Transverse colon (tissue), 4 donors: Measurements from ENCODE around the gene SYT2. TPM values are rescaled to one million over a fixed set of nuclear protein-coding genes. Genes with fewer than 3 reads are reported as not detected.
A peak's percentile ranks its signal among the peaks of the same experiment; 100 is the strongest.
"Not testable (repeated sequence)": the region's sequence is repeated elsewhere in the genome, so short reads cannot be mapped to it uniquely, and the experiment has no call there.

Experiments used
- DNase-seq: peaks from one replicate; pipeline ENCODE4 v3.0.0-alpha.2; 2019
- H3K27ac ChIP-seq, 4 donors: fragments of 200-600 bp; sonication (generic); 2 replicates each; pipeline ENCODE4 v1.5.1; 2016 to 2018; ENCODE audit warnings: inconsistent platforms in 4 of 4
- H3K27me3 ChIP-seq: fragments of 200-600 bp; sonication (generic); 2 replicates; pipeline ENCODE4 v1.5.1; 2017; ENCODE audit warnings: inconsistent platforms
- H3K36me3 ChIP-seq, 4 donors: fragments of 200-600 bp; sonication (generic); 2 replicates each; pipeline ENCODE4 v1.5.1; 2017 to 2019; ENCODE audit warnings: inconsistent platforms in 4 of 4
- H3K4me1 ChIP-seq, 4 donors: fragments of 200-600 bp; sonication (generic); 2 replicates each; pipeline ENCODE4 v1.5.1; 2017 to 2020; ENCODE audit warnings: inconsistent platforms in 4 of 4
- H3K4me3 ChIP-seq, 4 donors: fragments of 200-600 bp; sonication (generic); 1 replicate in 1 of 4; 2 replicates in 3 of 4; pipeline versions ENCODE4 v1.5.1 to v1.6.1; 2017 to 2019; ENCODE audit warnings: inconsistent platforms in 4 of 4
- H3K9me3 ChIP-seq, 2 donors: fragments of 200-600 bp; sonication (generic); 2 replicates each; pipeline ENCODE4 v1.5.1; 2017 to 2019; ENCODE audit warnings: inconsistent platforms in 2 of 2
- EP300 ChIP-seq: sonication (generic); formaldehyde crosslinking; IDR thresholded peaks from one replicate; pipeline ENCODE4 v1.6.1; 2017; ENCODE audit warnings: antibody characterized with exemption, low read depth
- POLR2A ChIP-seq: fragments of 450-650 bp; IDR thresholded peaks from one replicate; pipeline ENCODE4 v1.6.1; 2016; ENCODE audit warnings: antibody characterized with exemption, mild to moderate bottlenecking, moderate library complexity
- POLR2AphosphoS5 ChIP-seq, 3 donors: sonication (generic); formaldehyde crosslinking; IDR thresholded peaks; one replicate each; pipeline ENCODE4 v1.6.1; 2016; ENCODE audit warnings: antibody characterized with exemption in 3 of 3
- WGBS, 2 donors: methylation state at CpG; one replicate each; pipeline ENCODE4 v1.1.5; 2018; ENCODE audit warnings: low coverage in 1 of 2; 5-methylcytosine and 5-hydroxymethylcytosine counted together
- in situ Hi-C, 4 donors: fragments of 200-750 bp; cut with MboI; loops; one replicate each; pipeline versions ENCODE4 v1.15.0 to v1.15.1; 2017; ENCODE audit warnings: low sequenced_read_pairs in 3 of 4, low pct_ligation_motif_present in 1 of 4, low pct_unique_long_range_greater_than_20kb in 1 of 4
- intact Hi-C: fragments of 100-400 bp; cut with DNase I; formaldehyde crosslinking; loops from one replicate; pipeline ENCODE4 v1.15.1; 2023; ENCODE audit warnings: low total_unique reads
- total RNA-seq, 4 donors: library from RNA; depleted of rRNA; stranded (reverse); fragments of >200 nt; gene quantifications; one replicate each; pipeline ENCODE4 v1.1.0, GENCODE V29; 2016
- TF ChIP-seq, protein P1 (sequence below), 5 experiments: fragments of 200-600 bp in 3 of 5; fragments of 450-650 bp in 2 of 5; sonication (generic) in 3 of 5; IDR thresholded peaks; 1 replicate in 2 of 5; 2 replicates in 3 of 5; pipeline ENCODE4 v1.5.1; 2016 to 2017; ENCODE audit warnings: antibody characterized with exemption in 5 of 5, inconsistent platforms in 3 of 5, mild to moderate bottlenecking in 2 of 5, moderate library complexity in 1 of 5

The SYT2 gene
- total RNA-seq, 4 donors from 2014 or later, result 0.16 to 0.40 TPM; not detected in 2

DNA sequence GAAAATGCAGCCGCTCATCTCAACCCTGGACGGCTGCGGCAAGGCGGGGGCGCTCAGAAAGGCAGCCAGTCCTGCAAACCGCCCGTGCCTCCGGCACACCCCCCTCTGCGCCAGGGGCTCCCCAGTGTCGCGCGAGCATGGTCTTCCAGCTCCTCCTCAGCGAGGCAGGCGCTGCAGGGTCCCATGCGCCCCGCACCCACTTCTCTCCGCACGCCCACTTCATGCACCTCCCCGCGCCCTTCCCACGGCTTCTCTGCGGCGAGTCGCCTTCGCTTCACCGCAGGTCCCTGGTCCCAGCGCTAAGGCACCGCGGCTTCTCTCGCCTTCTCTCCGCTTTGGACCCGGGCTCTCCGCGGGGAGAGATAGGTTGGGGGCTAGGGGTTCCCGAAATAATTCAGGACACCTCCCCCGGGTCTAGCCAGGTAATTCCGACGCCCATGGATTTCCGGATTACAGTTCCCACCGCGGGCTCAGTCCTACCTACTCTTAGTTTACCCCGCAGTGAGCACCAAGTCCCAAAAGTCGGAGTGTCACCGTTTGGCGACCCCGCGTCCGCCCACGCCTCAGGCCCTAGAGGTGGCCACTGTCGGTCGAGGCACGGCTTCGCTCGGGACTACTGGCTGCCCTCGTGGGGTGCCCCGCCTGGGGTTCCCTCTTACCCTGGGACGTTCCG is 67.5 kb downstream of the SYT2 start:
- no peak for DNase-seq
- Histone ChIP-seq H3K27me3 (peaks cover 50% of the 10 kb centered on the region), H3K36me3 (no peaks in the 10 kb centered on the region), H3K9me3 (no peaks in the 10 kb centered on the region), H3K4me3 (peak overlapping the region; percentile 6 to 53 (median 24)), H3K27ac (no peak overlapping the region), H3K4me1 (peaks cover 17 to 42% (median 28%) of the 10 kb centered on the region in 4 donors)
- TF ChIP-seq POLR2AphosphoS5 (IDR thresholded peaks at IDR 0.05) (no peak), EP300 (no peak)
- in situ Hi-C loops (no loop called here), intact Hi-C loops (no loop called here)
- 2% methylated on average over 49 of the region's 58 CpGs; no CpG with 5 or more reads in 1 of the 2 donors for WGBS, 2 donors

DNA sequence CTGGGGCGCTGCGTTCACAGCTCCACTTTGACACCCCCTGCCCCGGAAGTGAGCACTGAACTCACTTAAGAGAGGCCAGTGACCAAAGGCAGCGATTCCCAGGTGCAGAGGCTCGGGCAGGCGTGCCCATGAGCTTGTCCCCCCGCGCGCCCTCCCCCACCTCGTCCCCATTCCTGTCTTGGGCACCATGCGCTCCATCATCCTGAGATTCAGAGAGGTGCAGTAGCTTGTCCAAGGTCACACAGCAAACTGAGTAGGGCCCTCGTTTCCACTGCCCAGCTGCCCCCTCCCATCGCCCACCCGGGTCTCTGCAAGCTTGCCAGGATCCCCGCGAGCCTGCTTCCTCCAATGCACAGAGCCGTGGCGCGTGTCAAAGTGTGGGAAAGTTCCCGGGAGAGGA is 68.0 kb downstream of the SYT2 start:
- TF ChIP-seq POLR2A (no peak), POLR2AphosphoS5 (IDR thresholded peaks at IDR 0.05) (no peak), EP300 (no peak)
- TF ChIP-seq, protein P1, sequence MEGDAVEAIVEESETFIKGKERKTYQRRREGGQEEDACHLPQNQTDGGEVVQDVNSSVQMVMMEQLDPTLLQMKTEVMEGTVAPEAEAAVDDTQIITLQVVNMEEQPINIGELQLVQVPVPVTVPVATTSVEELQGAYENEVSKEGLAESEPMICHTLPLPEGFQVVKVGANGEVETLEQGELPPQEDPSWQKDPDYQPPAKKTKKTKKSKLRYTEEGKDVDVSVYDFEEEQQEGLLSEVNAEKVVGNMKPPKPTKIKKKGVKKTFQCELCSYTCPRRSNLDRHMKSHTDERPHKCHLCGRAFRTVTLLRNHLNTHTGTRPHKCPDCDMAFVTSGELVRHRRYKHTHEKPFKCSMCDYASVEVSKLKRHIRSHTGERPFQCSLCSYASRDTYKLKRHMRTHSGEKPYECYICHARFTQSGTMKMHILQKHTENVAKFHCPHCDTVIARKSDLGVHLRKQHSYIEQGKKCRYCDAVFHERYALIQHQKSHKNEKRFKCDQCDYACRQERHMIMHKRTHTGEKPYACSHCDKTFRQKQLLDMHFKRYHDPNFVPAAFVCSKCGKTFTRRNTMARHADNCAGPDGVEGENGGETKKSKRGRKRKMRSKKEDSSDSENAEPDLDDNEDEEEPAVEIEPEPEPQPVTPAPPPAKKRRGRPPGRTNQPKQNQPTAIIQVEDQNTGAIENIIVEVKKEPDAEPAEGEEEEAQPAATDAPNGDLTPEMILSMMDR (IDR thresholded peaks at IDR 0.05), result no peak
- H3K4me3 ChIP-seq, result peak overlapping the region in 2 of 4 donors; percentile 34 to 53
- DNase-seq, result no peak
- intact Hi-C loops (no loop called here), in situ Hi-C loops (no loop called here)
- H3K9me3 ChIP-seq, result no peaks in the 10 kb centered on the region
- peaks cover 17 to 42% (median 29%) of the 10 kb centered on the region in 4 donors for H3K4me1 ChIP-seq
- H3K27ac ChIP-seq, result no peak overlapping the region
- 39% methylated on average over 20 of the region's 20 CpGs; no CpG with 5 or more reads in 1 of the 2 donors for WGBS, 2 donors
- peaks cover 50% of the 10 kb centered on the region for H3K27me3 ChIP-seq
- H3K36me3 ChIP-seq, result no peaks in the 10 kb centered on the region

DNA sequence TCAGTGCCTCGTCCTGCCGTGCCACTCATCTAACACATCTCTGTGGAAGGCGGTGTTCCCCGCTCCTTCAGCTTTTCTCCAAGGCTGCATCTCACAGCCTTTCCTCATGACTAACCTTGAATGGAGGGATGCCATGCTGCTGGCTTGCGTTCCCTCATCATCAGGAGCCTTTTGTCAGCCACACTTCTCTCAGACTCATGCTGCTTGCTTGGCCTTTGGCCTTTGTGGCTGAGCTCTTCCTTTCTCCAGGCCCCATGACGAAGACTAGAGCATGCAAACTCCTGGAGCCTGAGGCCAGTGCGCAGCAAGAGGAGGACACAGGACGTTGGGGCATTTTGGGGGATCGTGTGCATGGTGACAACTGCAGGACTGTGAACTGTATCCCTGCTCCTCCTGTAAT is 70.8 kb downstream of the SYT2 start:
- 92 to 93% methylated on average over 3 to 9 of the region's 9 CpGs for WGBS, 2 donors
- TF ChIP-seq POLR2AphosphoS5 (IDR thresholded peaks at IDR 0.05) (no peak), POLR2A (no peak), EP300 (no peak)
- TF ChIP-seq, protein P1 (IDR thresholded peaks at IDR 0.05), result no peak
- peaks cover 44% of the 10 kb centered on the region for H3K27me3 ChIP-seq
- peak overlapping the region in 1 of 4 donors; percentile 53 for H3K27ac ChIP-seq
- H3K9me3 ChIP-seq, result no peaks in the 10 kb centered on the region
- H3K4me3 ChIP-seq, result no peak overlapping the region
- H3K4me1 ChIP-seq, result peaks cover 17 to 42% (median 29%) of the 10 kb centered on the region in 4 donors
- H3K36me3 ChIP-seq, result no peaks in the 10 kb centered on the region
- in situ Hi-C loops (no loop called here), intact Hi-C loops (loop anchor here (10.0 kb wide), 1 partner anchor 155 kb away; no protein-coding TSS in a partner anchor)
- no peak for DNase-seq

DNA sequence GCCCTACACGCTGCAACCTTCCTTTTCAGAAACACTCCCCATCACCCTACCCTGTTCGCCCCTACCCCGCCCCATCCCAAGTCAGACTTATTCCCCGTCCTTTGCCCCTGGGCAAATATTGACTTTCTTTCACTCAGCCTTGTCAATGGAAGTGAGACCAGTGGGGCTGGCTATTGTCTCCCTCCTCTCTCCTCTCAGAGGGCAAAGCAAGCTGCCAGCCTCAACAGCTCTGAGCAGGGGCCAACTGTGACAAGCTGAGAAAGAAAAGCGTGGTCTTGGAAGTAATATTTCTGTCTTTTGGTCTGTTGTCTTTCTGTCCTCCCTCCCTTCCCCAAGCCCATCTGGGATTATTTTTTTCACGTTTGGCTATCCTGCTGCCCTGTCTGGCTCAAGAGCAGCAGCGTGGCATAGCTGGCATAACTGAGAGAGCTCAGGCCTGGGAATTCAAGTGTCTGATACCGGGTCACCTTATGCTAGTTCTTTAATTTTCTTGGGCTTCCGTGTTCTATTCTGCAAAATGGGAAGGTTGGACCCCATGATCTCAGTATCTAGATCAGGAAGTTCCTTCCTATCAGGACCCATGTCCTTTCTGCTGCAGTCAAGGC is 71.5 kb downstream of the SYT2 start:
- 45 to 50% methylated on average over 6 to 9 of the region's 9 CpGs for WGBS, 2 donors
- H3K4me3 ChIP-seq, H3K36me3 ChIP-seq, in situ Hi-C loops, H3K9me3 ChIP-seq: not testable (repeated sequence)
- intact Hi-C loops, result loop anchor here (10.0 kb wide), 1 partner anchor 154 kb away; no protein-coding TSS in a partner anchor
- peaks cover 37% of the 10 kb centered on the region for H3K27me3 ChIP-seq
- peak; percentile 71 for DNase-seq
- H3K4me1 ChIP-seq, result peaks cover 14 to 37% (median 28%) of the 10 kb centered on the region in 4 donors
- H3K27ac ChIP-seq, result peak overlapping the region in 2 of 4 donors; percentile 29 to 53

DNA sequence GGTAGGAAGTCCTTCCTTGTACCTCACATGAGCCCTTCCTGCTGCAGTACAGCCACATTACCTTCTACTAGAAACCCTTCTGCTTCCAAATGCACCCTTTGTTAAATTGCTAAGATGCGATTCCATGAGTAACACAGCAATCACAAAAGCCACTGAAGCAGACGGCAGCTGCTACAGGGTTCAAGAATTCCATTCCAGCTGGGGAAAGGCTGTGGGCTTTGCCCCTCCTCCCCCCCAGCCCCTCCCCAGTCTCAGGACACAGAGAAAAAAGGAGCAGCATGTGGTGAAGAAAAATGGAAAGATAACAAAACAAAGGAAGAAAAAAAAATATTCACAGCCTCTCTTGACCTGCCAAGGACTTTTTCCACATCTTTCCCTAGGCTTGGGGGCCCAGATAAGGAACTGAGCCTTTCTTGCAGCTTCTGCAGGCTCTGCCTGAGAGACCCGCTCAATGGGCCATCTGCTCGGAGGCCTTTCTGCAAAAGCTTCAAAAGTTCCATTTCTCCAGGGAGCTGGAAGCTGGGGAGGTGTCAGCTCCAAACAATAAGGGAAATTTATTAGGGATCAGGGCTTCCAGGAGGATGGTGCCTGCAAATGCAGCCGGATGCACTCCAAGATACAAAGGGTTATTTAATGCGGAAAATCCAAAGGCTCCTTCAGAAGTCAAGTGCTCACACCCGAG is 72.1 kb downstream of the SYT2 start:
- DNase-seq, result no peak
- Histone ChIP-seq H3K36me3 (no peaks in the 10 kb centered on the region), H3K27me3 (peaks cover 30% of the 10 kb centered on the region), H3K9me3 (no peaks in the 10 kb centered on the region), H3K27ac (peak overlapping the region in 1 of 4 donors; percentile 53), H3K4me1 (peaks cover 9 to 30% (median 22%) of the 10 kb centered on the region in 4 donors), H3K4me3 (no peak overlapping the region)
- in situ Hi-C loops, result no loop called here
- WGBS, 2 donors, result 45 to 49% methylated on average over 4 to 7 of the region's 7 CpGs
- TF ChIP-seq POLR2AphosphoS5 (IDR thresholded peaks at IDR 0.05) (no peak), POLR2A (no peak), EP300 (no peak)
- TF ChIP-seq, protein P1 (IDR thresholded peaks at IDR 0.05), result no peak
- intact Hi-C loops, result loop anchor here (10.0 kb wide), 1 partner anchor 153 kb away; no protein-coding TSS in a partner anchor

DNA sequence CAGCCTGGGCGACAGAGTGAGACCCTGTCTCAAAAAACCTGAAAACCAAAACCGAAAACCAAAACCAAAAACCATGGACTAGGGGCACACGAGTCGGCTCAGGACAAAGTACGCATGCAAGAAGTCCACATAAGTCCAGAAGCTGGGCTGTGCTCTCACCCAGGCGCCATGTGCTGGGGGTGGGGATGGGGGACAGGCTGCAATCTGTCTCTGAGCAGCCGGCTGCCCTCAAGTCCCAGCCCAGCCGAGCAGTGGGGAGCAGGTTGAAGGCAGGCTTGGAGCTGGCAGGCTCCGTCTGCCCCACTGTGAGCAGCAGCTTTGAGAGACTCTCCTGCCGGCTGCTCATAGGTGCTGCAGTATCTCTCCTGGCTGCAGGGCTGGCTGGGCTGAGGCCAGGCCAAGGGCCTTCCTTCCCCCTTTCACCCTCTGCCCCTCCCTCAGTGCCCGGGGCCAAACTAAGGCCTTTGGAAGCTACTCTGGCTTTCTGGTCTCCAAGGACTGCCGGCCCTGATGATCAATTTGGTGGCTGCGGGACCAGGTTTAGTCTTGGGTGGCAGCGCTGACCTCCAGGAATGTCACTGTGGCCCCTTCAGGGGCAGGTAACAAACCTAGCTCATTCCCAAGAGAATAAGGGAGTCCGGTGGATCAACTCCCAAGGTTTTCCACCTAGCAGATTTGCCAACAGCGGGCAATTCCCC is 72.8 kb downstream of the SYT2 start:
- peaks cover 3 to 23% (median 15%) of the 10 kb centered on the region in 4 donors for H3K4me1 ChIP-seq
- peaks cover 23% of the 10 kb centered on the region for H3K27me3 ChIP-seq
- H3K9me3 ChIP-seq, H3K36me3 ChIP-seq, H3K4me3 ChIP-seq, DNase-seq, in situ Hi-C loops: not testable (repeated sequence)
- intact Hi-C loops, result loop anchor here (10.0 kb wide), 1 partner anchor 153 kb away; no protein-coding TSS in a partner anchor
- 74 to 100% methylated on average over 1 to 16 of the region's 16 CpGs for WGBS, 2 donors
- H3K27ac ChIP-seq, result peak overlapping the region in 1 of 4 donors; percentile 53
